HCT116 (cell line): Measurements from ENCODE around the gene RUVBL1. TPM values are rescaled to one million over a fixed set of nuclear protein-coding genes. Genes with fewer than 3 reads are reported as not detected.

Experiments used
- ATAC-seq: fragments of 200-7000 bp; cut with Tn5 transposase; 2 replicates; pipeline ENCODE4 v1.9.1; 2020; ENCODE audit warnings: mild to moderate bottlenecking, moderate library complexity
- BruUV-seq: library from RNA; stranded (reverse); fragments of 400-500 nt; replicated peaks from 2 replicates; lab custom pipeline; 2021; lab: Mats Ljungman, UMichigan
- CTCF ChIA-PET: fragments of 300-600 bp; sonication (Branson Sonifier 250); formaldehyde crosslinking; loops from one replicate; lab custom pipeline; 2021; ENCODE audit warnings: antibody characterized with exemption; lab: Charles Lee
- POLR2A ChIA-PET: fragments of 300-600, 350-600 bp; sonication (Branson Sonifier 250); formaldehyde crosslinking; loops from one replicate; lab custom pipeline; 2021; ENCODE audit warnings: antibody characterized with exemption; lab: Charles Lee
- RAD21 ChIA-PET, 2 experiments: fragments of 300-600 bp; sonication (Branson Sonifier 250); formaldehyde crosslinking; loops; one replicate each; lab custom pipeline; 2023; ENCODE audit warnings: low total read pairs in 2 of 2; ENCODE audit not compliant: uncharacterized antibody in 2 of 2, unreplicated experiment in 2 of 2, low non-redundant PET in 1 of 2; lab: Charles Lee
- DNase-seq: peaks from one replicate; pipeline ENCODE4 v3.0.0-alpha.2; 2010; ENCODE audit warnings: low read depth, low spot score
- H2AFZ ChIP-seq: fragments of 200-600 bp; shearing (Covaris generic), sonication (generic); 2 replicates; pipeline ENCODE4 v1.6.1; 2017; ENCODE audit warnings: low read depth, mixed run types, mixed read lengths, antibody characterized with exemption, low read length; ENCODE audit not compliant: poor library complexity, severe bottlenecking
- H3K27ac ChIP-seq: 2 replicates; pipeline ENCODE4 v1.5.1; 2012; ENCODE audit warnings: low read depth, low read length
- H3K27me3 ChIP-seq: fragments of 200-600 bp; sonication (generic); 2 replicates; pipeline ENCODE4 v1.6.1; 2016; ENCODE audit warnings: mixed run types, low read length, mixed read lengths; ENCODE audit not compliant: insufficient read depth
- H3K36me3 ChIP-seq, 2 experiments: fragments of 200-500 bp in 1 of 2; fragments of 200-600 bp in 1 of 2; sonication (Bioruptor generic) in 1 of 2; sonication (generic) in 1 of 2; 2 replicates each; pipeline versions ENCODE4 v1.5.1 to v1.6.1; 2014 to 2016; ENCODE audit warnings: low read length in 2 of 2, inconsistent platforms in 1 of 2, mixed read lengths in 1 of 2, mixed run types in 1 of 2; ENCODE audit not compliant: insufficient read depth in 2 of 2, control insufficient read depth in 1 of 2
- H3K4me1 ChIP-seq, 2 experiments: fragments of 200-600 bp in 1 of 2; sonication (generic) in 1 of 2; 2 replicates each; pipeline versions ENCODE4 v1.5.1 to v1.6.1; 2012 to 2017; ENCODE audit warnings: low read length in 2 of 2, inconsistent platforms in 1 of 2, mild to moderate bottlenecking in 1 of 2, mixed read lengths in 1 of 2, mixed run types in 1 of 2, moderate library complexity in 1 of 2; ENCODE audit not compliant: insufficient read depth in 2 of 2, control insufficient read depth in 1 of 2
- H3K4me2 ChIP-seq: fragments of 200-600 bp; sonication (generic); 2 replicates; pipeline ENCODE4 v1.6.1; 2017; ENCODE audit warnings: mixed run types, low read length, mixed read lengths
- H3K4me3 ChIP-seq, 2 experiments: fragments of 200-600 bp in 1 of 2; sonication (generic) in 1 of 2; replicated peaks in 1 of 2; 2 replicates each; pipeline ENCODE4 v1.5.1; 2011 to 2016; ENCODE audit warnings: low read length in 2 of 2, control low read depth in 1 of 2, low read depth in 1 of 2, mild to moderate bottlenecking in 1 of 2, mixed read lengths in 1 of 2, mixed run types in 1 of 2
- H3K79me2 ChIP-seq: fragments of 200-600 bp; sonication (generic); 2 replicates; pipeline ENCODE4 v1.6.1; 2017; ENCODE audit warnings: mild to moderate bottlenecking, mixed run types, low read length, moderate library complexity, mixed read lengths; ENCODE audit not compliant: insufficient read depth
- H3K9ac ChIP-seq: fragments of 200-600 bp; sonication (generic); 2 replicates; pipeline ENCODE4 v1.6.1; 2016; ENCODE audit warnings: low read length, mixed read lengths
- H3K9me2 ChIP-seq: fragments of 200-600 bp; sonication (generic), shearing (Covaris generic); 2 replicates; pipeline ENCODE4 v1.6.1; 2017; ENCODE audit warnings: mixed run types, mild to moderate bottlenecking, moderate library complexity; ENCODE audit not compliant: insufficient read depth
- H3K9me3 ChIP-seq, 2 experiments: fragments of 200-500 bp in 1 of 2; fragments of 200-600 bp in 1 of 2; sonication (Bioruptor generic) in 1 of 2; sonication (generic) in 1 of 2; 2 replicates each; pipeline ENCODE4 v1.6.1; 2014 to 2017; ENCODE audit warnings: low read length in 2 of 2, mixed read lengths in 2 of 2, inconsistent platforms in 1 of 2, low read depth in 1 of 2, mild to moderate bottlenecking in 1 of 2, mixed run types in 1 of 2, moderate library complexity in 1 of 2; ENCODE audit not compliant: control insufficient read depth in 1 of 2, insufficient read depth in 1 of 2
- H4K20me1 ChIP-seq: fragments of 200-600 bp; sonication (generic), shearing (Covaris generic); 2 replicates; pipeline ENCODE4 v1.6.1; 2017; ENCODE audit warnings: mixed run types, mild to moderate bottlenecking, moderate library complexity; ENCODE audit not compliant: insufficient read depth
- CBX3 ChIP-seq: IDR thresholded peaks from 2 replicates; pipeline ENCODE4 v1.6.1; 2012; ENCODE audit warnings: low read depth
- CEBPB ChIP-seq: IDR thresholded peaks from 2 replicates; pipeline ENCODE4 v1.6.1; 2012; ENCODE audit warnings: low read depth
- EGR1 ChIP-seq: IDR thresholded peaks from 2 replicates; pipeline ENCODE4 v1.6.1; 2012; ENCODE audit warnings: low read depth
- EZH2 ChIP-seq: fragments of 200-600 bp; sonication (generic); IDR thresholded peaks from 2 replicates; pipeline ENCODE4 v1.6.1; 2017; ENCODE audit warnings: antibody characterized with exemption, mixed run types
- EZH2phosphoT487 ChIP-seq: fragments of 200-600 bp; IDR thresholded peaks from 2 replicates; pipeline ENCODE4 v1.6.1; 2018; ENCODE audit warnings: antibody characterized with exemption, borderline replicate concordance
- FOSL1 ChIP-seq: IDR thresholded peaks from 2 replicates; pipeline ENCODE4 v1.6.1; 2012; ENCODE audit warnings: low read depth
- JUND ChIP-seq: IDR thresholded peaks from 2 replicates; pipeline ENCODE4 v1.6.1; 2012
- POLR2A ChIP-seq: IDR thresholded peaks from 2 replicates; pipeline ENCODE4 v1.7.0; 2011; ENCODE audit warnings: borderline replicate concordance; ENCODE audit not compliant: insufficient read depth, insufficient read length; ENCODE audit errors: extremely low read depth
- POLR2AphosphoS5 ChIP-seq: IDR thresholded peaks from 2 replicates; pipeline ENCODE4 v1.6.1; 2011; ENCODE audit warnings: mild to moderate bottlenecking, low read depth, low read length, moderate library complexity
- RAD21 ChIP-seq: IDR thresholded peaks from 2 replicates; pipeline ENCODE4 v1.6.1; 2012; ENCODE audit warnings: low read depth, mild to moderate bottlenecking
- SIN3A ChIP-seq: IDR thresholded peaks from 2 replicates; pipeline ENCODE4 v1.6.1; 2012; ENCODE audit warnings: low read depth
- SP1 ChIP-seq: IDR thresholded peaks from 2 replicates; pipeline ENCODE4 v1.6.1; 2012; ENCODE audit warnings: low read depth
- SRF ChIP-seq: IDR thresholded peaks from 2 replicates; pipeline ENCODE4 v1.6.1; 2012; ENCODE audit warnings: low read depth
- YY1 ChIP-seq: IDR thresholded peaks from 2 replicates; pipeline ENCODE4 v1.6.1; 2011; ENCODE audit warnings: low read length, low read depth, moderate library complexity, mild to moderate bottlenecking; ENCODE audit not compliant: insufficient replicate concordance; ENCODE audit errors: extremely low read depth
- ZFX ChIP-seq: fragments of 450-650 bp; IDR thresholded peaks from 2 replicates; pipeline ENCODE4 v1.6.1; 2017
- ZNF274 ChIP-seq: fragments of 200-500 bp; sonication (Bioruptor generic); IDR thresholded peaks from 2 replicates; pipeline ENCODE4 v1.6.1; 2014; ENCODE audit warnings: mild to moderate bottlenecking, low read depth, low read length, inconsistent platforms
- intact Hi-C: fragments of 100-400 bp; cut with micrococcal nuclease; formaldehyde crosslinking; loops from 2 replicates; pipeline ENCODE4 v1.10.0; 2022
- total RNA-seq: library from RNA; stranded (reverse); gene quantifications from one replicate; pipeline ENCODE4 v1.2.1, GENCODE V29; 2021; ENCODE audit not compliant: unreplicated experiment
- TF ChIP-seq, protein P1 (sequence below): IDR thresholded peaks from 2 replicates; pipeline ENCODE4 v1.6.1; 2012
- TF ChIP-seq, protein P2 (sequence below): IDR thresholded peaks from 2 replicates; pipeline ENCODE4 v1.6.1; 2011; ENCODE audit warnings: mild to moderate bottlenecking, low read length, moderate library complexity; ENCODE audit not compliant: insufficient replicate concordance; ENCODE audit errors: extremely low read depth
- TF ChIP-seq, protein P3 (sequence below), 3 experiments: fragments of 200-600 bp in 1 of 3; sonication (generic) in 1 of 3; IDR thresholded peaks in 2 of 3; conservative IDR thresholded peaks in 1 of 3; 2 replicates each; pipeline ENCODE4 v1.5.1; 2012 to 2017; ENCODE audit warnings: low read depth in 2 of 3, low read length in 2 of 3, antibody characterized with exemption in 1 of 3, borderline replicate concordance in 1 of 3, control low read depth in 1 of 3, mild to moderate bottlenecking in 1 of 3, mixed read lengths in 1 of 3, mixed run types in 1 of 3, moderate library complexity in 1 of 3; ENCODE audit not compliant: insufficient read depth in 1 of 3
- TF ChIP-seq, protein P4 (sequence below): IDR thresholded peaks from 2 replicates; pipeline ENCODE4 v1.6.1; 2012

Gene RUVBL1
- total RNA-seq, 1 experiment from 2014 or later, result 129 TPM

DNA sequence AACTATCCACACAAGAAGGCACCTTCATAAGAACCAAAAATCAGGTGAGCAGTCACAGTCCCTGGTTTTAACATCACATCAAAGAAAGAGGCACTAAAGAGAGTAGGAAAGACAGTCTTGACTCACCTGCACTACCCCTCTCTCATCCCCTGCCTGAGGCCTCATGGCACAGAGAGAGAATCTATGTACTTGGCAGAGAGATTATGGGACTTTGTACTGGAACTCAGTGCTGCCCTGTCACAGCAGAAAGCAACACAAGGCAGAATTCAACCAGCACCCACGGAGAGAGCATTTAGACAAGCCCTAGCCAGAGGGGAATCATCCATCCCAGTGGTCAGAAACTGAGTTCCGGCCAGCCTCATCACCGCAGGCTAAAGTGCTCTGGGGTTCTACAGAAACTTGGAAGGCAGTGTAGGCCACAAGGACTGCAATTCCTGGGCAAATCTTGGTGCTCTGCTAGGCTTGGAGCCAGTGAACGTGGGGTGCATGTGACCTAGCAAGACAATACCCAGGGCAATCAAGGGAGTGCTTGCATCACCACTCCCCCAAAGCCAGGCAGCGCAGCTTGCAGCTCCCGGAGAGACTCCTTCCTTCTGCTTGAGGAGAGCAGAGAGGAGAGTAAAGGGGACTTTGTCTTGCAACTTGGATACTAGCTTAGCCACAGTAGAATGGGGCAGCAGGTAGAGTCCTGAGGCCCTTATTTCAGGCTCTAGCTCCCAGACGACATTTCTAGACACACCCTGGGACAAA lies 8.5 kb upstream of the RUVBL1 start:
- Histone ChIP-seq H3K27ac (no peak overlapping the region), H3K27me3 (no peaks in the 10 kb centered on the region), H3K4me1 (no peaks in the 10 kb centered on the region), H3K9me3 (no peaks in the 10 kb centered on the region)
- RAD21 ChIA-PET, result no interaction called here
- TF ChIP-seq, protein P1, sequence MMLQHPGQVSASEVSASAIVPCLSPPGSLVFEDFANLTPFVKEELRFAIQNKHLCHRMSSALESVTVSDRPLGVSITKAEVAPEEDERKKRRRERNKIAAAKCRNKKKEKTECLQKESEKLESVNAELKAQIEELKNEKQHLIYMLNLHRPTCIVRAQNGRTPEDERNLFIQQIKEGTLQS, result no peak
- TF ChIP-seq EZH2 (no peak), ZFX (no peak), CEBPB (no peak), POLR2AphosphoS5 (no peak), JUND (no peak), ZNF274 (no peak), EGR1 (no peak), RAD21 (no peak), EZH2phosphoT487 (no peak), POLR2A (no peak), FOSL1 (no peak), SRF (no peak), SP1 (no peak), CBX3 (no peak), YY1 (no peak), SIN3A (no peak)
- TF ChIP-seq, protein P2, sequence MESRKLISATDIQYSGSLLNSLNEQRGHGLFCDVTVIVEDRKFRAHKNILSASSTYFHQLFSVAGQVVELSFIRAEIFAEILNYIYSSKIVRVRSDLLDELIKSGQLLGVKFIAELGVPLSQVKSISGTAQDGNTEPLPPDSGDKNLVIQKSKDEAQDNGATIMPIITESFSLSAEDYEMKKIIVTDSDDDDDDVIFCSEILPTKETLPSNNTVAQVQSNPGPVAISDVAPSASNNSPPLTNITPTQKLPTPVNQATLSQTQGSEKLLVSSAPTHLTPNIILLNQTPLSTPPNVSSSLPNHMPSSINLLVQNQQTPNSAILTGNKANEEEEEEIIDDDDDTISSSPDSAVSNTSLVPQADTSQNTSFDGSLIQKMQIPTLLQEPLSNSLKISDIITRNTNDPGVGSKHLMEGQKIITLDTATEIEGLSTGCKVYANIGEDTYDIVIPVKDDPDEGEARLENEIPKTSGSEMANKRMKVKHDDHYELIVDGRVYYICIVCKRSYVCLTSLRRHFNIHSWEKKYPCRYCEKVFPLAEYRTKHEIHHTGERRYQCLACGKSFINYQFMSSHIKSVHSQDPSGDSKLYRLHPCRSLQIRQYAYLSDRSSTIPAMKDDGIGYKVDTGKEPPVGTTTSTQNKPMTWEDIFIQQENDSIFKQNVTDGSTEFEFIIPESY, result no peak
- TF ChIP-seq, protein P3, sequence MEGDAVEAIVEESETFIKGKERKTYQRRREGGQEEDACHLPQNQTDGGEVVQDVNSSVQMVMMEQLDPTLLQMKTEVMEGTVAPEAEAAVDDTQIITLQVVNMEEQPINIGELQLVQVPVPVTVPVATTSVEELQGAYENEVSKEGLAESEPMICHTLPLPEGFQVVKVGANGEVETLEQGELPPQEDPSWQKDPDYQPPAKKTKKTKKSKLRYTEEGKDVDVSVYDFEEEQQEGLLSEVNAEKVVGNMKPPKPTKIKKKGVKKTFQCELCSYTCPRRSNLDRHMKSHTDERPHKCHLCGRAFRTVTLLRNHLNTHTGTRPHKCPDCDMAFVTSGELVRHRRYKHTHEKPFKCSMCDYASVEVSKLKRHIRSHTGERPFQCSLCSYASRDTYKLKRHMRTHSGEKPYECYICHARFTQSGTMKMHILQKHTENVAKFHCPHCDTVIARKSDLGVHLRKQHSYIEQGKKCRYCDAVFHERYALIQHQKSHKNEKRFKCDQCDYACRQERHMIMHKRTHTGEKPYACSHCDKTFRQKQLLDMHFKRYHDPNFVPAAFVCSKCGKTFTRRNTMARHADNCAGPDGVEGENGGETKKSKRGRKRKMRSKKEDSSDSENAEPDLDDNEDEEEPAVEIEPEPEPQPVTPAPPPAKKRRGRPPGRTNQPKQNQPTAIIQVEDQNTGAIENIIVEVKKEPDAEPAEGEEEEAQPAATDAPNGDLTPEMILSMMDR (IDR thresholded peaks at IDR 0.05 in 2 of 3, conservative IDR thresholded peaks at IDR 0.05 in 1 of 3; ENCODE audit: borderline replicate concordance in 1 of 3, insufficient read depth in 1 of 3, low read depth in 2 of 3, low read length in 2 of 3), result no peak
- TF ChIP-seq, protein P4, sequence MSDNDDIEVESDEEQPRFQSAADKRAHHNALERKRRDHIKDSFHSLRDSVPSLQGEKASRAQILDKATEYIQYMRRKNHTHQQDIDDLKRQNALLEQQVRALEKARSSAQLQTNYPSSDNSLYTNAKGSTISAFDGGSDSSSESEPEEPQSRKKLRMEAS, result no peak
- TF ChIP-seq, all 23 proteins: peak for 0
- DNase-seq (no peak), ATAC-seq (no peak)
- Histone ChIP-seq H3K4me2 (no peak overlapping the region), H2AFZ (no peak overlapping the region), H4K20me1 (no peaks in the 10 kb centered on the region), H3K36me3 (no peaks in the 10 kb centered on the region), H3K79me2 (no peaks in the 10 kb centered on the region), H3K4me3 (no peak overlapping the region), H3K9ac (no peak overlapping the region), H3K9me2 (0 out of 2 replicates have a peak, but pooled peaks cover 3% of the 10 kb centered on the region)
- ChIA-PET CTCF (interaction anchor here (2.6 kb wide), 1 partner anchor 37 kb away, joined by 20 read pairs; no protein-coding TSS in a partner anchor), POLR2A (no interaction called here)
- intact Hi-C loops, result loop anchor here (2.0 to 10.0 kb wide), 4 partner anchors 63 to 537 kb away; partner anchors contain the start of genes MCM2 and TPRA1
- no TSS peak for BruUV-seq
